Measurements from ENCODE around the gene GNAS-AS1.

GNAS-AS1 gene

DNA sequence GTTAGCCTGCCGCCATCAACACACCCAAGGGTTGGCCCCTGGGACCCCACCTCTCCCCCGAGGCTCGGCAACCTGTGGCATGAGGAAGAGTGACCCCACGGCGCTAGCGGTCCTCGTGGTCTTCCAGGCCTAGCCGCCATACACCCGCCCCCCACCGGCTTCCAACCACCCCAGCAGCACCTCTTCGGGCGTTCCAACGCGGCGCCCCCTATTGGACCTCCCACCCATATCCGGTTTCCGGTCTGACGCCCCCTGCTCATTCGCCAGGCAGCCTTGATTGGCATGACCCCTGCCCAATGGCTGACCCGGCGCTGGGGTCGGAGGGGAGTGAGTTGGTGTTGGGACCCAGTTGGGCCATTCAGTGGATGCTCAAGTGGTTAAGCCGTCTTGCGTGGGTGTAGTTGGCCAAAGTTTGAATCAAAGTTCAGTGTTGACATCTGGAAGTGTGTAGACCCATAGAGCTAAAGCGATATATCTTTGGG lies at the start of gene GNAS-AS1:
Gene GNAS-AS1, minus strand, starts transcription at position 210 of the 482 bp plus-strand sequence.
- DNase-seq, result peak; percentile 83 to 88

DNA sequence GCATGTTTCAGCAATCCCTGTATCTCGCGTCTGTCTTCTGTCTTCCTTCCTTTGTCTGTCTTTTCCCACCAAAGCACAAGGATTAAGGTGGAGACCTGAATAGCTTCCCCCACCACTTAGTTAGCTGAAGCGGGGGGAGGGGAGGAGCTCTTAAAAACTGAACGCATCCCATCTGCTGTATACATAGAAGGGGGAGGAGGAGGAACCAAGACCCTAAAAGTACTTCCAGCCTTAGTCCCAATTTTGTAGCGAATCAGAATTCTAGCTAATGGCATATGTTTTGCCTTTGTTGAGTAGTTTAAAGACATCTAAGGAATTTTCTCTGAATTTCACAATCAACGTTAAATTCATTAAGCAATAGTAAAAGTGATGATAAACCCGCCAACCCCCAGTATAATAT lies 49.7 kb upstream of the GNAS-AS1 start:
- no peak for DNase-seq

- DNase-seq, result no peak
These were observed 48.8 kb upstream of the GNAS-AS1 start for GRCh38 chr20:58899512-58899911.

- DNase-seq, result no peak
These were observed 48.1 kb upstream of the GNAS-AS1 start for GRCh38 chr20:58898629-58899408.

- DNase-seq, result no peak
These were observed 46.8 kb upstream of the GNAS-AS1 start for GRCh38 chr20:58897488-58897887.

DNA sequence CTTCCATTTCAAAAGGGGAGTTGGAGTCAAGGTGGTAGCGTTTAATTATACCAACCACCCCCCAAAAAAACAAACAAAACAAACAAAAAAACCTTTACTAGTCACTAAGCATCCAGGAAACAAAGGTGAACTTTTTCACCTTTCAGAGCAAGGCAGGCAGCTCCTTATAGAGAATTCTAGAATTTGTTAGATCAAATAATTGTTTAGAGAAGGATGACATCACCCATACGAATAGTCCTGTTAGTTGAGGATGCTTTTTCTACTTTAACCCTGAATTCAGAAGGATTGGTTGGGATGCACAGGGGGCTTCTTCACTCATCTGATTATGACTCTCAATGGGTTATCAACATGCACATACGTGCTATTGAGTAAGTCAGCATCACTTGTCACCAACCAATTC lies 46.1 kb upstream of the GNAS-AS1 start:
- no peak for DNase-seq

- no peak for DNase-seq
These were observed 44.9 kb upstream of the GNAS-AS1 start for GRCh38 chr20:58895448-58896180.

DNA sequence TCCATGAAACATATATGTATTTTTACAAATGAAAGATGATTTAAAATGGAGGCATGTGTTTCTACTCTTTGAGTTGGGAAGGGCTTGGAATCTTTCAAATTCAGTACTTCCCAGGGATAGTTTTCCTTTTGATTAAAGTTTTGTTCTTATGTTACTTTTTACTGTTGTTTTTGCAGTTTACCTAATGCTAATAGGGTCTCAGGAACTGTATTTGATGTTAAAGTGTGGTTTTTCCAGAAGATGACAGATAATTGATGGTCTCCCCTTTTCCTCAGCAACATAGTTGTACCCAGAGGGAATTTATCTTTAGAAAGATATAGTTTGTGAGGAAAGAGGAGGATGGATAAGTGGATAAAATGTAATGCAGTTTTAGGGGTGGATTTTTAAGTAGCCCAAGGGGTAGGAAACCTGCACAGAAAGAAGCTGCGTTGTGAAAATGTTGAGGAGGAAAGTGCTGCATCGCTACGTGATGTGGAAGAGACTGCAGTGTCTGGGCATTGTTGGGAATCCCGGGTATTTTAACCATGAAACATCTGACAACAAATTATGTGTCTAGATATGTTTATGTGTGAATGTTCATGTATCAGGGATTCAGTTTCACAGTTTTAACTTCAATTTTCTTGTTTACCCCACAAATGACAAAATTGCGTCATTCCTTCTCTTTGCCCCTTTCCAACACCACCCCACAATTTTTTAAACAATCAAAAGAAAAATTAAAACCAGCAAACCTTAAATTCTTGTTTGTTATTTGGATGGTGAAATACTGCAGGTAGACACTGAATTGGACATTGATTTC lies 44.1 kb upstream of the GNAS-AS1 start:
- no peak for DNase-seq

DNA sequence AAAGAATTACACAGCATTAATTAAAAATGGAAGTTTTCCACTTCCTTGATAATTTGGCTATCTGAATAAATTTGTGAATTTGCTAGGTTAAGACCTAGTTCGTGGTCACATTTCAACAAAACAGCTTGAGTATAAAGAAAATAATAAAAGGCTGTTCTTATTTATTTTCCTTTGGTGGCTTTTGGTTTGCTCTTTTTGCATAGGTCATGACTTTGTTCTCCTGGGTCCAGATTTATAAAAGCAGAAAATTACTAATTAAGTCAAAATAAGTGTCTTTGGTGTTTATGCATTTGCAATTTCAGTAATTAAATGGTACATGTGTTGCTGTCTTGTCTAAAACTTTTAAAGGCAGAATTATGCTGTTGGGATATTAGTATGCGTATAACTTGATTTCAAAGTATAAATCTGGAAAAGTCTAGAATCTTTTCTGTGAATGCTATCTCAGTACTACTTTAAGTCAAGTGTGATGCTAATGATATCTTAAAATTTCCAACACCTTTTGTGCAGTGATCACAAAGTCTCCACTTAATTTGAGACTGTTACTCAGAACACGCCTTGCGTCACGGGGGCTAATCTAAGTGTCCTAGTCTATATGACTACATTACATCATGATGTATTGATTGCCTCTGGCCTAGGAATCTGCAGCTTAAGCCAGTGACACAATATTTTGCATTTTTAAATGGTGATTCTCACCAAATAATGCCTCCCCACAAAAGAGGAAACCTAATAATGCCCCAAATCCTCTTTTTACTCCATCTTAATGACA lies 42.8 kb upstream of the GNAS-AS1 start:
- DNase-seq, result peak; percentile 50 to 61

DNA sequence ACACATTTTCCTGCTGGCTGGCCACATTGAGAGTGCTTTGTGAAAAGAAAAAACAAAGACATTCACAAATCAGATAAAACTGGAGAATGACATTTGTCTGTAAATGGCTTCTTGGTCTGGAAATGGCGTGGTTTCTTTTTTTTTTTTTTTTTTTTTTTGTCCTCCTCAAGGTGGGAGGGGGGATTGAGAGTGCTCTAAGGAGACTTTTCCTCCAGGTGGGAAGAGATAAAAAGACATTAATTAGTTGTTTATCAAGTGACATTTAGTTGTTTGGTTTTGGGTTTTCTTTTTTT lies 42.2 kb upstream of the GNAS-AS1 start:
- no peak for DNase-seq

DNA sequence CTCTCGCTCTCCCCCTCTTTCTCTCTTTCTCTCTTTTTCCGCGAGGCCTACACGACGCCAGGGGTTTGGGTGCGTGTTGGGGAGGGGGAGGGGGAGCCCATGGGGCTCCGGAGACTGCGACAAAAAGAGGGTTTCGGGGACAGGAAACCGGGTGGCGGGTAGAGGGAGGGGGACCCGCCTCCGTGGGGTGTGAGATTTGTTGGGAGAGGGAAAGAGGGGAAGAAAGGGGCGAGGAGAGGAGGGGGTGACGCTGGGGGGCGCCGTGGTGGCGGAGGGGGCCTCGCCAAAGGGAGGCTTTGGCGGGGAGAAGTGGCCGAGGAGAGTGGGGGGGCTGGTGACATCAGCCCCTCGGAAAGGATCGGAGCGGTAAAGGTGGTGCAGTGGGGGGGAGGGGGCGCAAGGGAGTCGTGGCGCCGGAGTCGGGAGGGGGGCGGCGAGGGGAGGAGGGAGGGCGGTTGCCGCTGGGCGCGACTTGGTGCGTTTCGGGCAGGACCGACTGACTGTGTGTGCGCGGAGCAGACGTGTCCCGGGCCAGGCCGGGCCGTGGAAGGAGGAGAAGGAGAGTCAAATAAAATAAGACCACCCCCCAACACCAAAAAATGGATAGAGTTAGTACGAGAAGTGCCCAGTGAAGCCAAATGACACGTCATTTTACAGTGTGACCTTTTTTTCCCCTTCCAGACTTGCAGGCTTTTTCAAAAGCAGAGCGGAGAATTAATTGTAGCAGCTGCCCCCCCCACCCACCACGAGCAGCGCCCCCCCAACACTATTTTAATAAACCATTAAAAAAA lies 41.6 kb upstream of the GNAS-AS1 start:
- DNase-seq, result peak; percentile 77 to 83

- peak; percentile 43 to 50 for DNase-seq
These were observed 41.0 kb upstream of the GNAS-AS1 start for GRCh38 chr20:58891718-58892140.

DNA sequence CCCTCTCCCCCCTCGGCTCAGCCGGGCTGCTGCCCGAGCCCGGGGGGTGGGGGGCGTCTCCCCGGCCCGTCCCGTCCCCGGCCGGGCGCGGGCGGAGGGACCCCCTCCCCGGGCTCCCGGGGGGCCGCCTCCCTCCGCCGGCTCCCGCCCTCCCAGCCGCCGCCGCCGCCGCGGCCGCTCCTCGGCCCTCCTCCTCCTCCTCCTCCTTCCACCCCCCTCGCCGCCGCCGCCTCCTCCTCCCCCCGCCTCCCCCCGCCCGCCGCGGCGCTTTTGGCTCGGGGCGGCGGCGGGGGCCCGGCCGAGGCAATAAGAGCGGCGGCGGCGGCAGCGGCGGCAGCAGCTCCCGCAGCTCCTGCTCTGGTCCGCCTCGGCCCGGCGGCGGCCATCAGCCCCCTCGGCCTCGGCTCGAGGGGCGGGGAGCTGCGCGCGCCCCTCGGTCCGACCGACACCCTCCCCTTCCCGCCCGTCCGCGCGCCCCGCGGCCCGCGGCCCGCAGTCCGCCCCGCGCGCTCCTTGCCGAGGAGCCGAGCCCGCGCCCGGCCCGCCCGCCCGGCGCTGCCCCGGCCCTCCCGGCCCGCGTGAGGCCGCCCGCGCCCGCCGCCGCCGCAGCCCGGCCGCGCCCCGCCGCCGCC lies 40.5 kb upstream of the GNAS-AS1 start:
- peak; percentile 74 to 77 for DNase-seq

DNA sequence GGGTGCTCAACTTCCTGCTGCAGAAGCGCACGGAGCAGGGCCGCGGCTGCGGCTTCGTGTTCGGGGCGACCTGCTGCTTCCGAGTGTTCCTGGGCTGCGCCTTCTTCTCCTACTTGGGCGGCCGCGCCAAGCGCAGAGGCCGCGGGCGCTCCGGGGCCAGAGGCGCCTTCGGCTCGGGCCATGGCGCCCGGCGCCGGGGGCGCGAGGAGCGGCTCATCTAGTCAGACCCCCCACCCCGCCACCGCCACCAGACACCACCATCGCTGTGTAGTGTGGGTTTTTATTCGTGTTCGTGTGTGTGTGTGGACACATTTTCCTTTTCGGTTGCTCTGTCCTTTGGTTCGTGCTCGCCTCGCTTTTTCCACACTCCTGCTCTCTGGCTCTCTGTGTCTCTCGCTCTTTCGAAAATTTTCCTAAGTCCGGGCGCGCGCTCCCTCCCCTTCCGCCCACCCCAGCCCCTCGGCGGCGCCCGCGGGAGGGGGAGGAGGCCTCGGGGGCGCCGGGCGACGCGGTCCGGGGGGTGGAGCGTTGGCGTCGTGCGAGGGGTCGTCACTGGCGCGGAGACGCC lies 39.9 kb upstream of the GNAS-AS1 start:
- DNase-seq, result peak; percentile 68 to 77

- peak; percentile 19 to 34 for DNase-seq
These were observed 39.3 kb upstream of the GNAS-AS1 start for GRCh38 chr20:58889798-58890517.

DNA sequence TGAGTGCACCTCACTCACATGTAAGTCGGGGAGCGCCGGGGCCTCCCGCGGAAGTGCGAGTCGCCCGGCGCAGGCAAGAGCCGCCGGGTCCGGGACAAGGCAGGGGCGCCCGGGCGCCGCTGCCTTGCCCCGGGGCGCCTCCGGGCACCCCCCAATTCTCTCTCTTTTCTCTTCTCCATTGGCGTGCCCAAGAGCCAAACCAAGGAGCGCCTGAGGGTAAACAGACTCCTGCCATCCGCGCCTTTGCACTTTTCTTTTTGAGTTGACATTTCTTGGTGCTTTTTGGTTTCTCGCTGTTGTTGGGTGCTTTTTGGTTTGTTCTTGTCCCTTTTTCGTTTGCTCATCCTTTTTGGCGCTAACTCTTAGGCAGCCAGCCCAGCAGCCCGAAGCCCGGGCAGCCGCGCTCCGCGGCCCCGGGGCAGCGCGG lies 38.6 kb upstream of the GNAS-AS1 start:
- DNase-seq, result no peak

DNA sequence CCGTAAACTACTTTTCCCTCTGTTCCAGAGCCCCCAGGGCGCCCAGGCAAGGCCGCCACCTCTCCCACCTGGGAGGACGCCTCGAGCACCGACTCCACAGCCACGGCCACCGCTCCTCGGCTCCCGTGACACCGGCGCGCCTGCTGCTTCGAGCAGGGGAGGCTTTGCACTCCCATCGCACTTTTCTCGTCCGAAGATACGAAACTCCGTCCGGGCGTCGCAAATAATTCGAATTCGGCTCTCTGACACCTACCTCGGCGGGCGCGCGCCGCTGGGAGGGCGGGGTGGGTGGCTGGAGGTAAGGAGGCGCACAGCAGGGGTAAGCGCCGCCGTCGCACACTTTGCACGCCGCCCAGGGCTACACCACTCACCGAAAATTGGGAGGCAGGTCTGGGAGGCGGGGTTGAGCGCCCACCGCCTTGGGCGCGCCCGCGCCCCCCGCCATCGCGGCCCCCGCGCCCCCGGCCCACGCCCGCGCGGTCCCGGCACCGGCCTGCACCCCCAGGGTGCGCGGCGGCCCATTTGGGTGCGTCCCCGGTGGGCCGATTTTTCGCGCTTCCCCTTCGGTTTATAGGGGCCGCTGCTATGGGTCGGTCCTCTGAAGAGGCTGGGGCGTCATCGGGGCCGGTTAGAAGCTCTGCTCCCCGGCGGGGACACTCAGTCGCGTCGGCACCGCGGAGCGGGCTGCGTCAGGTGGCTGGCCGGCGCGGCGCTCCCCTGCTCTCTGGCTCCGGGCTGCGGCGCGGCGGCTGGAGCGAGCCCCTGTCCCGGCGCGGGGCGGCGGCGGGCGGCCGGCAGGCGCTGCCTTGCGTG lies 38.0 kb upstream of the GNAS-AS1 start:
- DNase-seq, result peak; percentile 81

- DNase-seq, result no peak
These were observed 37.4 kb upstream of the GNAS-AS1 start for GRCh38 chr20:58888103-58888502.

DNA sequence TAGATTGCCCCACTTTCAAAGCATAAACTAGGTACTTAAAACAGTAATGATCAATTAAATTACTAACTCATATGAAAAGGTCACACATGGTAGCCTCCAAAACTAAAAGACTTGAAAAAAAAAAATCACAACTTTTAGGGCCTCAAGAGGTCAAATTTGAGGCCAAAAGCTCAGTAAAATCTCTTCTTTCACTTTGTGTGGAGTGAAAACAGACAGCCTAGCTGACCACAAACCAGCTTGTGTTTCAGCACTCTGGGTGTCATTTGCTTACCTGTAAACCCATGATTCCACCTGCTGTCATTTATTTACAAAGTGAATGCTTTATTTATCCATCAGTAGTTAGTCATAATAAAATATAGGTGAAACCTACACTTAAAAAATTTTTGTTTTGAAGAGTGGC lies 35.8 kb upstream of the GNAS-AS1 start:
- DNase-seq, result no peak
